Astrocyte of the cerebellum (primary cell): Measurements from ENCODE around the gene NSUN7.
A peak's percentile ranks its signal among the peaks of the same experiment; 100 is the strongest.

Experiments
- DNase-seq: peaks from one replicate; pipeline ENCODE4 v3.0.0-alpha.2; 2011; ENCODE audit warnings: low read depth
- H3K4me3 ChIP-seq: 2 replicates; pipeline ENCODE4 v1.5.1; 2011; ENCODE audit warnings: mild to moderate bottlenecking, low read depth, low read length, moderate library complexity
- in situ Hi-C: cut with HindIII; loops from 2 replicates; pipeline ENCODE4 v1.10.0; 2017; ENCODE audit warnings: low sequenced_read_pairs
- TF ChIP-seq, protein P1 (sequence below): IDR thresholded peaks from 2 replicates; pipeline ENCODE4 v1.5.1; 2012; ENCODE audit warnings: low read length, low read depth, moderate library complexity, mild to moderate bottlenecking; ENCODE audit errors: missing control alignments

The NSUN7 gene

DNA sequence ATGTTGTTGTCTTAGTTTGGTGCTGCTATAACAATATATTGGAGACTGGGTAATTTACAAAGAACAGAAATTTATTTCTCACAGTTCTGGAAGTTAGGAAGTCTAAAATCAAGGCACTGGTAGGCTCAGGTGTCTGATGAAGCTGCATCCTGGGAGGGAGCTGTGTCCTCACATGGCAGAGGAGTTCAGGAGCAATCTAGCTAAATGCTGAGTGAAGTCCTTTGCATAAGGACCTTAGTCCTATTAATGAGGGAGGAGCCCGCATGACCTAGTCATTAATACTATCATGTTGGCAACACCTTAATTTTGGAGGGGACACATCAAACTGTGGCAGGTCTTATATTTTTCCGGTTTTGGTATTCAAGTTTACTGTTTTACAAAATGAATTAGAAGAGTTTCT, 36.0 kb upstream of the NSUN7 start:
- no peak for DNase-seq
- TF ChIP-seq, protein P1, sequence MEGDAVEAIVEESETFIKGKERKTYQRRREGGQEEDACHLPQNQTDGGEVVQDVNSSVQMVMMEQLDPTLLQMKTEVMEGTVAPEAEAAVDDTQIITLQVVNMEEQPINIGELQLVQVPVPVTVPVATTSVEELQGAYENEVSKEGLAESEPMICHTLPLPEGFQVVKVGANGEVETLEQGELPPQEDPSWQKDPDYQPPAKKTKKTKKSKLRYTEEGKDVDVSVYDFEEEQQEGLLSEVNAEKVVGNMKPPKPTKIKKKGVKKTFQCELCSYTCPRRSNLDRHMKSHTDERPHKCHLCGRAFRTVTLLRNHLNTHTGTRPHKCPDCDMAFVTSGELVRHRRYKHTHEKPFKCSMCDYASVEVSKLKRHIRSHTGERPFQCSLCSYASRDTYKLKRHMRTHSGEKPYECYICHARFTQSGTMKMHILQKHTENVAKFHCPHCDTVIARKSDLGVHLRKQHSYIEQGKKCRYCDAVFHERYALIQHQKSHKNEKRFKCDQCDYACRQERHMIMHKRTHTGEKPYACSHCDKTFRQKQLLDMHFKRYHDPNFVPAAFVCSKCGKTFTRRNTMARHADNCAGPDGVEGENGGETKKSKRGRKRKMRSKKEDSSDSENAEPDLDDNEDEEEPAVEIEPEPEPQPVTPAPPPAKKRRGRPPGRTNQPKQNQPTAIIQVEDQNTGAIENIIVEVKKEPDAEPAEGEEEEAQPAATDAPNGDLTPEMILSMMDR, result no peak
- H3K4me3 ChIP-seq, result no peak overlapping the region
- in situ Hi-C loops, result no loop called here

DNA sequence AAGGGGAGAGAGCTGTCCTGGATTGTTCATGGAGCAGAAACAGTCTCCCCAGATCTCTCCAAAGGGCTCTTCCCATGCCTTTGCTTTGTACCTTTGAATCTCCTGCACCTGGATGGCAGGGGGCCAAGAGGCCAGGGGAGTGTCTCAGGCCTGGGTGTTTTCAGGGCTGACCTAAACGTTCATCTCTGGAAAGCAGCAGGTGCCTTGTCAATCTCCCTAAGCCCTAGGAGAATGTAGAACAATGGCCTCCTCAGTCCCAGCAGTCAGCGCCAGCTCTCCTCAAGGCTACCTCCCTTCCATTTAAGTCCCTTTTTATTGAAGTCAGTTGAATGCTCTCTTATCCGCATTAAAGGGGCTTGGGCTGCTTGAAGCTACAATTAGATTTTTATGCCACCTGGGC, 31.2 kb upstream of the NSUN7 start:
- TF ChIP-seq, protein P1, result no peak
- no peak overlapping the region for H3K4me3 ChIP-seq
- in situ Hi-C loops, result no loop called here
- DNase-seq, result no peak

DNA sequence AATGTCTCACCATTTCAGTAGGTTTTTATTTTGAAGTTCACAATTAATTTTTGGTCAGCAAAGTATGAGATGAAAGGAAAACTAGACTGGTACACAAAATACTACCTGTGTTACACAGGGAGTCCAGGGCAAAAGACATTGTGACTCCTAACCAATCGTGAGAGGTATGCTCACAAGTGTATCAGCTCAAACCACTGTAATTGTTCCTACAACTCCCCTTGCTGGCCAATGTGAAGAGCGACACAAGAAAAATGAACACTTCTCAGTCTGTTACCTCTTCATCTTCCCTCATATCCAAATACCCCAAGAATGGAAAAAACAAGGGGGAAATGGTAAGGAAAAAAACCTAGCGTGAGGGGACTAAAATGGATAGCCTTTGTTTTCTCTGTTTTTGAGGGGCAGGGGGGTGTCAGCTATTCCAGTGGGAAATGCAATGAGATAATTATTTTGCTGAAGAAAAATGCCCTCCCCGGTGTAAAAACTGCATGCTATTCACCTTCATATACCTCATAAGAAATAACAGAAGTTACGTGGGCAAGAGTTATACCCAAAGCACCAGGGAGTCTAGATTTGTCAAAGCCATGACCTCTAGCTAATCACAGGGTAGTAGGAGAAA, 30.6 kb upstream of the NSUN7 start:
- in situ Hi-C loops, result no loop called here
- peak; percentile 37 for DNase-seq
- no peak overlapping the region for H3K4me3 ChIP-seq
- TF ChIP-seq, protein P1, result peak; percentile 77

DNA sequence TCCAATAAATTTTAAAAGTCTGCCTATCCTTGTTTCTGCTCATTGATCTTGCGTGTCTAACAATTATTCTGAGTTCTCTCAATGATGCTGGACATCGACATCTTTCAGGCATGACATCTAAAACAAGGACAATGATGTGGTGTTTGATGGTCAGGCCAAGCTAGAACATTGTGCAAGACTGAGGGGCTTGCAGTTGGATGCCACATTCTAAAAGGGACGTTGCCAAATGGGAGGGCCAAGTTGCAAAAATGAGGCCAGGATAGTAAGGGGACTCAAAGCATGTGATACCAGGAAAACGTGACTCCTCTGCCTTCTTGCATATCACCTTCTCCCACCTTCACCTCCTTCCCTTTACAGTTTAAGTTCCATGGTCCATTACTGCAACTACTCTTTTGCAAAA, 29.4 kb upstream of the NSUN7 start:
- DNase-seq, result no peak
- no peak overlapping the region for H3K4me3 ChIP-seq
- TF ChIP-seq, protein P1, result no peak
- in situ Hi-C loops, result no loop called here

DNA sequence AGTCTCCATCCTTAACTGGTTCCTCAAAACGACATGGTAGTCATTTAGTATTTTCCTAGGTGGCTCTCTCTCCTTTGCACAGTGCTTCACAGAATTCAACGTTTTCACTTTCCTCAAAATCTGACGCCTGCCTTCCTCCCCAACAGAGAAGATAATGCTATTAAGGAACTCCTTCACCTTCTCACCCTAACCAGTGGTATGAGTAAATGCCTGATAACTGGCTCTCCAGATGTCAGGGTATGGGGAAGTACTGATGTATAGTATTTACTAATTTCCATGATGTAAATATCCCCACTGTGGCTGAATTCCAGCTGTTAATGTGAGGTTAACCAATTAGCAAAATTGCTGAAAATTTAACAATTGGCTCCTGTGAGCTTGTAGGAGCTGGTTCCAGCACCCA, 28.8 kb upstream of the NSUN7 start:
- in situ Hi-C loops, result no loop called here
- TF ChIP-seq, protein P1, result no peak
- no peak overlapping the region for H3K4me3 ChIP-seq
- no peak for DNase-seq

DNA sequence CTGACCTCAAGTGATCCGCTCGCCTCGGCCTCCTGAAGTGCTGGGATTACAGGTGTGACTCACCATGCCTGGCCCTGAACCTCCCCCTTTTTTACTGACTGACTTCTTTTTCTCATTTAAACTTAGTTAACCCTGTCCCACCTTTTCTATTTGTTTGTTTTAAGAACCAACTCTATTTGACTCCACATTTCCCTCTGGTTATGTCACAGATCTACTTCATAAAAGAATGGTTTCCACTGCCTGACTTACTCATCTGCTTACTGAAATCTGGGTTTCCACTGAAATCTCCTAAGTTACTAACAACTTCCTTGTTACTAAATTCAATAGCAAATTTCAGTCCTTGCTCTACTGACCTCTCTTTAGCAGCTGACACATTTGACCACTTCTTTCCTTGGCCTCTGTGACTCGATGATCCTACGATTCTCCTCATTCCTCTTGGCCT, 28.0 kb upstream of the NSUN7 start:
- in situ Hi-C loops, result no loop called here
- DNase-seq, result no peak
- H3K4me3 ChIP-seq, result no peak overlapping the region
- TF ChIP-seq, protein P1, result no peak
